Trophoblast cell (in vitro differentiated cells and primary cell): Measurements from ENCODE around the gene NDUFAF5.
A peak's percentile ranks its signal among the peaks of the same experiment; 100 is the strongest.

Experiments used
- DNase-seq, 2 donors: peaks; one replicate each; pipeline ENCODE4 v3.0.0-alpha.2; 2016
- H2AFZ ChIP-seq: 2 replicates; pipeline ENCODE4 v1.6.1; 2013; ENCODE audit warnings: low read length, moderate library complexity, mild to moderate bottlenecking; ENCODE audit not compliant: insufficient read depth, poor library complexity
- H2AK5ac ChIP-seq: 2 replicates; pipeline ENCODE4 v1.6.1; 2013; ENCODE audit warnings: mild to moderate bottlenecking, low read length
- H2BK120ac ChIP-seq: 2 replicates; pipeline ENCODE4 v1.6.1; 2013; ENCODE audit warnings: low read length, mild to moderate bottlenecking, moderate library complexity; ENCODE audit not compliant: insufficient read depth, poor library complexity
- H2BK12ac ChIP-seq: 2 replicates; pipeline ENCODE4 v1.6.1; 2013; ENCODE audit warnings: mild to moderate bottlenecking, low read length, moderate library complexity
- H2BK5ac ChIP-seq: 2 replicates; pipeline ENCODE4 v1.6.1; 2013; ENCODE audit warnings: low read length, low read depth, moderate library complexity, mild to moderate bottlenecking; ENCODE audit not compliant: poor library complexity
- H3K14ac ChIP-seq: 2 replicates; pipeline ENCODE4 v1.6.1; 2013; ENCODE audit warnings: mild to moderate bottlenecking, low read length
- H3K18ac ChIP-seq: 2 replicates; pipeline ENCODE4 v1.6.1; 2013; ENCODE audit warnings: mild to moderate bottlenecking, low read length
- H3K23ac ChIP-seq: 2 replicates; pipeline ENCODE4 v1.6.1; 2013; ENCODE audit warnings: low read length
- H3K27ac ChIP-seq: 2 replicates; pipeline ENCODE4 v1.5.1; 2013; ENCODE audit warnings: low read depth, mild to moderate bottlenecking, inconsistent platforms, low read length, moderate library complexity
- H3K27me3 ChIP-seq: 2 replicates; pipeline ENCODE4 v1.6.1; 2013; ENCODE audit warnings: inconsistent platforms, mild to moderate bottlenecking, low read length, moderate library complexity; ENCODE audit not compliant: insufficient read depth
- H3K36me3 ChIP-seq, 2 experiments: 1 replicate in 1 of 2; 2 replicates in 1 of 2; pipeline ENCODE4 v1.6.1; 2013; ENCODE audit warnings: low read length in 2 of 2, mild to moderate bottlenecking in 2 of 2, moderate library complexity in 1 of 2; ENCODE audit not compliant: insufficient read depth in 2 of 2, control insufficient read depth in 1 of 2
- H3K4ac ChIP-seq: 2 replicates; pipeline ENCODE4 v1.6.1; 2013; ENCODE audit warnings: low read depth, mild to moderate bottlenecking, low read length, moderate library complexity
- H3K4me1 ChIP-seq, 2 experiments: 1 replicate in 1 of 2; 2 replicates in 1 of 2; pipeline ENCODE4 v1.6.1; 2013; ENCODE audit warnings: low read length in 2 of 2, mild to moderate bottlenecking in 2 of 2, moderate library complexity in 1 of 2; ENCODE audit not compliant: insufficient read depth in 2 of 2, control insufficient read depth in 1 of 2
- H3K4me2 ChIP-seq: 2 replicates; pipeline ENCODE4 v1.6.1; 2013; ENCODE audit warnings: inconsistent platforms, mild to moderate bottlenecking, low read length, moderate library complexity
- H3K4me3 ChIP-seq: 2 replicates; pipeline ENCODE4 v1.5.1; 2013; ENCODE audit warnings: mild to moderate bottlenecking, low read depth, low read length, inconsistent platforms
- H3K79me1 ChIP-seq: one replicate; pipeline ENCODE4 v1.6.1; 2013; ENCODE audit warnings: low read length
- H3K79me2 ChIP-seq: 2 replicates; pipeline ENCODE4 v1.6.1; 2013; ENCODE audit warnings: low read length, mild to moderate bottlenecking; ENCODE audit not compliant: control insufficient read depth, insufficient read depth, poor library complexity
- H3K9ac ChIP-seq: 2 replicates; pipeline ENCODE4 v1.6.1; 2013; ENCODE audit warnings: mild to moderate bottlenecking, low read length
- H3K9me3 ChIP-seq: 2 replicates; pipeline ENCODE4 v1.6.1; 2013; ENCODE audit warnings: low read depth, mild to moderate bottlenecking, control low read depth, inconsistent platforms, low read length; ENCODE audit not compliant: insufficient read depth
- H4K12ac ChIP-seq: 2 replicates; pipeline ENCODE4 v1.6.1; 2013; ENCODE audit warnings: low read depth, mild to moderate bottlenecking, low read length, moderate library complexity
- H4K8ac ChIP-seq: 2 replicates; pipeline ENCODE4 v1.6.1; 2013; ENCODE audit warnings: low read depth, mild to moderate bottlenecking, low read length, moderate library complexity
- H4K91ac ChIP-seq: one replicate; pipeline ENCODE4 v1.6.1; 2013; ENCODE audit warnings: low read depth, mild to moderate bottlenecking, low read length, moderate library complexity
- WGBS: extraction: QIAGEN DNeasy Blood & Tissue Kit; methylation state at CpG from one replicate; pipeline ENCODE4 v1.1.7; 2013; ENCODE audit warnings: missing lambda C conversion rate; ENCODE audit not compliant: insufficient read length, insufficient coverage; ENCODE audit errors: extremely low coverage; 5-methylcytosine and 5-hydroxymethylcytosine counted together

Gene NDUFAF5

DNA sequence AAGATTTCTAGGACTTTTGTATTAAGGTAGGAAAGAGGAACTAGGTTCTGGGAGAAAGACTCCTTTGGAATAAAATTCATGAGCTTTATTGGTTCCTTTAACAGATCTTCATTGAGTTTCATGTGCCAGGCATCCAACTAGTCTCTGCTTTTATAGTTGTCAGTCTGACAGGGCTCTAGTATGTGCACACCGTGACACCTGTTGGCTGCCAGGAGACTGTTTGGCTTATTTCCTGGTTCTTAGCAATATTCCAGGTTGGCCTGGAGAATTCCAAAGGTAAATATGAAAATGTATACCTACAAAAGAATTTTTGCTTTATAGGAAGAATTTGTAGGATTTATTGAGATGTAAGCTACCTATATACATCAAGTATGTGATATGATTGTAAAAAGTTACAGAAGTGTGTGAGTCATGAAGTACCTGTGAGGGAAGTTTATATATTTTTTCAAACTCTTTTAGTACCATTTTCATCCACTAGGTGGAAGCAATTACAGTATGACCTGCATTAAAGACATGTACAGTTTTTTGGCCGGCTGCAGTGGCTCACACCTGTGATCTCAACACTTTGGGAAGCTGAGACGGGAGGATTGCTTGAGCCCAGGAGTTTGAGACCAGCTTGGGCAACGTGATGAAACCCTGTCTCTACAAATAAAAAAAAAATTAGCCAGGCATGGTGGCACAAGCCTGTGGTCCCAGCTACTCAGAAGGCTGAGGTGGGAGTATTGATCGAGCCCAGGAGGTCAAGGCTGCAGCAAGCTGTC lies 35.2 kb downstream of the NDUFAF5 start:
- H2AFZ ChIP-seq: no peak overlapping the region
- peaks cover 4 to 10% of the 10 kb centered on the region in 2 experiments for H3K36me3 ChIP-seq
- H3K23ac ChIP-seq: no peak overlapping the region
- no peak overlapping the region for H2BK5ac ChIP-seq
- H2BK12ac ChIP-seq: no peak overlapping the region
- no peak overlapping the region for H3K4me2 ChIP-seq
- H2BK120ac ChIP-seq: no peak overlapping the region
- no peak overlapping the region for H3K14ac ChIP-seq
- no peaks in the 10 kb centered on the region for H3K4me1 ChIP-seq
- no peak overlapping the region for H4K91ac ChIP-seq
- no peak overlapping the region for H3K18ac ChIP-seq
- WGBS: no CpG with 5 or more reads among the region's 5 CpGs
- no peak overlapping the region for H4K12ac ChIP-seq
- H3K79me1 ChIP-seq: no peaks in the 10 kb centered on the region
- no peak overlapping the region for H4K8ac ChIP-seq
- H3K9me3 ChIP-seq: no peaks in the 10 kb centered on the region
- no peak overlapping the region for H2AK5ac ChIP-seq
- peak; percentile 27 to 92 for DNase-seq
- no peak overlapping the region for H3K4me3 ChIP-seq
- no peak overlapping the region for H3K4ac ChIP-seq
- H3K79me2 ChIP-seq: no peaks in the 10 kb centered on the region
- H3K27me3 ChIP-seq: no peaks in the 10 kb centered on the region
- no peak overlapping the region for H3K9ac ChIP-seq
- H3K27ac ChIP-seq: no peak overlapping the region

DNA sequence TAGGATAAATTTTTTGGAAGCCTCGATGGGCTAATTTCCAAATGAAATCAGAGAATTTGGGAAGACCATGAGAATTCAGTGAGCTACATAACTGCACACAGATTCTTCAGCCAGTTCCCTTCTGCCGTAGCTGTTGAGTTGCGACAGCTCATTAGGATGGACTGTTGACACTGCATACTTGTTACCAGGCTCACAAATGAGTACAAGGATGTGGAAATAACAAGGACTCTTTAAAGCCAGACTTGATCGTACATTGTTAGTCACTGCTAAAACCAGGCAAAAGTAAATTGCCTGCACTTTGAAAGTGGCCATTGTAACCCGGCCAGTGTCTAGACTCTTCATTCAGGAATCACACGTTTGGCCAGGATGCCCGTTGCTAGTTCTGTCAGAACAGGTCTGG lies 37.0 kb downstream of the NDUFAF5 start:
- Histone ChIP-seq H4K12ac (no peak overlapping the region), H3K27me3 (no peaks in the 10 kb centered on the region), H4K8ac (no peak overlapping the region), H3K27ac (no peak overlapping the region), H2BK5ac (no peak overlapping the region), H2BK12ac (no peak overlapping the region), H2BK120ac (no peak overlapping the region), H3K14ac (no peak overlapping the region), H2AFZ (no peak overlapping the region), H3K4me1 (no peaks in the 10 kb centered on the region), H3K79me2 (no peaks in the 10 kb centered on the region), H3K4ac (no peak overlapping the region), H3K23ac (no peak overlapping the region), H3K4me3 (no peak overlapping the region), H3K18ac (no peak overlapping the region), H4K91ac (no peak overlapping the region), H2AK5ac (no peak overlapping the region), H3K36me3 (peaks cover 0 to 4% of the 10 kb centered on the region in 2 experiments), H3K79me1 (no peaks in the 10 kb centered on the region), H3K9me3 (no peaks in the 10 kb centered on the region), H3K4me2 (no peak overlapping the region), H3K9ac (no peak overlapping the region)
- peak; percentile 36 to 50 for DNase-seq
- WGBS: no CpG with 5 or more reads among the region's 7 CpGs

DNA sequence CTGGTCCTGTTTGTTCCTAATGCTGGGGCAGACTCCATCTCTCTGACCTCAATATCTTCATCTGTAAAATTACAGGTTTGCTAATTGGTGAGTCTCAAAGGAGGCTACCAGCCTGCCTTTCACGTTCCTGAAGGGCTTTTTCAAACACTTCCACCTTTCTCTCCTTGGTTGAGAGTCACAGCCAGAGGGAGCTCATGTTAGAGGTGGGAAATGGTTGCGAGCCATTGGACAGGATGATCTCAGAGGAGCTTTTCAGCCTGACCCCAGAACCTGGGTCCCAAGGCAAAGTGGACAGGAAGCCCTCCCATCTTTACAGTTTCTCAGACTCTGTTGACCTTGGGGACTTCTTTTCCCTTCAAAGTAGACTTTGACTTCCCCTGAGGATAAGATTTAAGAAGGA lies 37.6 kb downstream of the NDUFAF5 start:
- Histone ChIP-seq H3K4me2 (no peak overlapping the region), H3K27me3 (no peaks in the 10 kb centered on the region), H3K4me3 (no peak overlapping the region), H3K36me3 (peaks cover 0 to 4% of the 10 kb centered on the region in 2 experiments), H4K12ac (no peak overlapping the region), H2AFZ (no peak overlapping the region), H3K27ac (no peak overlapping the region), H3K79me1 (no peaks in the 10 kb centered on the region), H3K4me1 (no peaks in the 10 kb centered on the region), H2BK120ac (no peak overlapping the region), H4K91ac (no peak overlapping the region), H2BK12ac (no peak overlapping the region), H3K14ac (no peak overlapping the region), H4K8ac (no peak overlapping the region), H3K9ac (no peak overlapping the region), H3K9me3 (no peaks in the 10 kb centered on the region), H3K18ac (no peak overlapping the region), H2BK5ac (no peak overlapping the region), H2AK5ac (no peak overlapping the region), H3K4ac (no peak overlapping the region), H3K79me2 (no peaks in the 10 kb centered on the region), H3K23ac (no peak overlapping the region)
- WGBS: no CpG with 5 or more reads among the region's 2 CpGs
- DNase-seq: no peak

DNA sequence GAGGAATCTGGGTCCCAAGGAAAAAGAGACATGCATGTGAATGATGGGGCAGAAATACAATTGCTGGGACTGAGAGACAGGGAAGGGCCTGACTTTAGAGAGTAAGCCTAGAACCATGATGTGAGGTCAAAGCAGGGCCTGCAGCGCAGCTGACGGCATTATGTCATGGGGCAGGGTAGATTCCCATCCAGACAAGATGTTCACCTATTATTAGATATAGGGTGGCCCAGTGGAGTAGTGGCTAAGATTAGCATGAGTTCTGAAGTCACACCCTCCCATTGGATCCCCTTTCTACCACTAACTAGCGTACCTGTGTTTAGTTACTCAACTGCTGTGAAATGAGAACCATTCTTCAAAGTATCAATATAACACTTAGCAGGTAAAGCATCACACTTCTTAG lies 39.6 kb downstream of the NDUFAF5 start:
- no peak for DNase-seq
- Histone ChIP-seq H3K27me3 (no peaks in the 10 kb centered on the region), H4K91ac (no peak overlapping the region), H3K79me2 (no peaks in the 10 kb centered on the region), H2BK5ac (no peak overlapping the region), H3K4me3 (no peak overlapping the region), H3K23ac (no peak overlapping the region), H2BK12ac (no peak overlapping the region), H3K27ac (no peak overlapping the region), H3K9ac (no peak overlapping the region), H3K36me3 (no peaks in the 10 kb centered on the region), H4K12ac (no peak overlapping the region), H4K8ac (no peak overlapping the region), H3K79me1 (no peaks in the 10 kb centered on the region), H3K9me3 (no peaks in the 10 kb centered on the region), H2AFZ (no peak overlapping the region), H3K4me1 (no peaks in the 10 kb centered on the region), H3K14ac (no peak overlapping the region), H3K18ac (no peak overlapping the region), H3K4ac (no peak overlapping the region), H3K4me2 (no peak overlapping the region), H2BK120ac (no peak overlapping the region), H2AK5ac (no peak overlapping the region)
- WGBS: no CpG with 5 or more reads among the region's 3 CpGs
